CD4-positive, alpha-beta T cell treated with Interleukin-17A for 4 hours (primary cell): Measurements from ENCODE around the gene BEST3.
"Not testable (repeated sequence)": the region's sequence is repeated elsewhere in the genome, so short reads cannot be mapped to it uniquely, and the experiment has no call there.

Experiments used
- DNase-seq: peaks from one replicate; pipeline ENCODE4 v3.0.0-alpha.2; 2020; ENCODE audit warnings: mixed read lengths

Gene BEST3

DNA sequence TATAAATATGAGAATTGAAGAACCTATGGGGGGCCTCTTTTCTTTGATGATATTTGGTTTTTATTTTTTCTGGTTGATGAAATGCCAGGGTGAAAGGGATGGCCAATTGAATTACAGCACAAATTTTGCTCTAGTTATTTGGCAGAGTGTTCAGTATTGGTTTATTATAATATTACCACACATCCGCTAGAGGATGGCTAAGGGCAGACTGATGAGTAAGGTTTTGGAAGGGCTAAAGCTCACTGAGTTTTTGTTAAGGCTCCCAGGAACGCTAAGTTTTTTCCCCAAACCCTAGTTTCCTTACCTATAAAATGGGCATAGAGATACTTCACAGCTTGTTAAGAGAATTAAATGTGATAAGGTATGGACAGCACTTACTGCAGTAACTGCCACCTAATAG, 54.1 kb downstream of the BEST3 start:
- DNase-seq: no peak

DNA sequence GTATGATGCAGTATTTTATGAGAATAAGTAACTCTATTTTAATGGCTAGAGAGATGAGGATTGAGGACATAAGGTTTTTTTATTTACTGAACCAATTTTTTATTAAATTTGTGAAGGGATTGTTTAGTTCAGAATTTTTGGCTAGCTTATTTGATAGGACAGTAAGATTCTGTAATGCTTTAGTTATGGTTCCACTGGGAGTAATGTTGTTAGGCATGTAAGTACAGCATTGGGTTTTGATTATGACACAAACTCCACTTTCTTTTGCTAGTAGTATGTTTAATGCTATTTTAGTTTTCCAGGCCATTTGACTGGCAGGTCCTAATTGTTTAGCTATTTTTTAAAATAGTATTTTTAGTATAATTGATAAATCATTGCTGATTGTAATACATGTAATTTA, 54.6 kb downstream of the BEST3 start:
- DNase-seq: no peak

DNA sequence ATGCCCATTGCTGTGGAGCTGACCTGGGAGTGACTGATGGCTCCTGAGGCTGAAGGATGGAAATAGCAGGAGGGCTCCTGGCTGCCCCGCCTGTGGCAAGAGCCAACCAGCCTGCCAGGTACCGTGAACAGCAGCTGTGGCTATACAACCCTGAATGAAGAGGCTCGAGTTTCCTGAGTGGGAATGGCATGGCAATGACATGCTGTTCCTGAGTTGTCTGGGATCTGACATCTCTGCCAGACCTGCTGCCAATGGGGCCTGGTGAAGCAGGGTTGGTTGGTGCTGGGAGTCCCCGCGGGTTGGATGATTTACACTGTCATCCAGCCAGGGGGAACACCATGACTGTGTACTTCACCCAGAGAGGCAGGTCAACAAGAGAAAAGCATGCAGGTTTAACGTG, 56.6 kb downstream of the BEST3 start:
- no peak for DNase-seq

DNA sequence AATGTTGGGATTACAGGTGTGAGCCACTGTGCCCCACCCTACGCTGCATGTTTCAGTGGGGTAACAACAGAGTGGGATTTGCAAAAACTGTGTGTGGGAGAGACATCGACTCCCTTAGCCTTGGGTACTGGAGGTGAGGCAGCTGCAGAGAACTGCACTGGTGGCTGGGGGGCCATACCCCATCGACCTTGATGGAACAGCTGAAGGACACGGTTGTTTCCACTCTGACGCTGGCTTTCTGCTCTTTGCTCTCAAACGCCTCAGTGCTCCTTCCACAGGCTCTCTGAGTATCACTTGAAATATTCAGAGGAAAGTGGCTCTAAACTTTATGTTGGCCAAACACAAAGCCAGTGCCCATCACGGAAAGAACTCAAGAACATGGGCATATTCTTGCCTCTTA, 57.6 kb downstream of the BEST3 start:
- no peak for DNase-seq

DNA sequence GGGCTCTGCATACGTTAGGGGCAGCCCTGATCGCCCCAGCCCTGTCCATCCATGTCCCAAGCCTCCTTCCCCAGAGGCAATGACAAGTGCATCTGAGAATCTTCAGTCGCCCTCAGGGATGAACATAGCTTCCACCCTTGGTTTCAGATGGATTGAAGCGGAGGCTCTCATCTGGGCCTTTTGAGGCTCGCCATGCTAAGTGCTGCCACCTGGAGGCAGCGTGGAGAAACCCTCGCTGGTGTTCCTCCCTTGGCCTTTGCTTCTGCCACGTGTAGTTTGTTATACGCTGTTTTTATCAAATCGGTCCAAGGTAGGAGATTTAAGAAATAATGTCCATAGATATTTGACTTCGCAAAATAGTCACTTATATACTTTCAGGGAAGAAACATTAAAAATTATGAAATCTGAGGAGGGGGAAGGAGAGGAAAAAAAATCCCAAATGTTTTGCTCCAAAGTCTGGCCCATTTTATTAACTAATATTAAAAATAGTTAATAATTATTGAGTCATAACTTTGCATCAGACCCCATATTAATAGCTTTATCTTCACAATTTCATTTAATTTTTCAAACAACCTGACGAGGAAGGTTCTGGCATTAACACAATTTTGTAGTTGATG, 59.6 kb downstream of the BEST3 start:
- peak; percentile 70 for DNase-seq

DNA sequence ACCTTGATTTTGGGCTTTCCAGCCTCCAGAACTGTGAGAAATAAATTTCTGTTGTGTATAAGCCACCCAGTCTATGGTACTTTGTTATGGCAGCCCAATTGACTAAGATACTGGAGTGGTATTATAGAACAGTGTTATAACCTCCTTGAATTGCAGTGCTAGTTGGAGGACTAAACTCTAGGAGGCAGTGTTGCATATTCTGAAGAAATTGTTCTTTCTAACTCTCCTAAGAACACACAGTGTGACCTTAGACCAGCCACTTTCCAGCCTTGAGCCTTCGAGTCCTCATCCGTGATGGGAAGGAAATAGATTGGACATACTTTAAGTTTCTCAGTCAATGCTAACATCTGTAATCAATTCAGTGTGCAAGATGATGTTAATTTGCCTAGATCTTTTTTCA, 66.0 kb downstream of the BEST3 start:
- DNase-seq: no peak

DNA sequence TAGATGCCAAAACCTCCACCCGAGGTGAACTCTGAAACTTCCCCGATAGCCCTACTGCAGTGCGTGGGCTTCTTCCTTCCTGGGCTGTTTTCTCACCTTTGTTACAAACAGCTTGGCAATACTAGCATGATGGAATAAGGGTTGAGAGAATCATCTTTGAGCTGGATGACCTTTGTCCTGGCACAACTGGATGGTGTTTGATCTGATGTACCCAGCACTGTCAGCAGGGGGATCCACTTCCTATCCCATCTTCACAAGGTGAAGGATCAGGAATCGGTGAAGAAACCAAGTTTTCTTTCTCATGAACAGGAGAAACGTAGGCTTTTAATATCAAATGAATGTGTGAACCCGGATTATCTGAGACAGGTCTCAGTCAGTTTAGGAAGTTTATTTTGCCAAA, 68.9 kb downstream of the BEST3 start:
- DNase-seq: no peak

DNA sequence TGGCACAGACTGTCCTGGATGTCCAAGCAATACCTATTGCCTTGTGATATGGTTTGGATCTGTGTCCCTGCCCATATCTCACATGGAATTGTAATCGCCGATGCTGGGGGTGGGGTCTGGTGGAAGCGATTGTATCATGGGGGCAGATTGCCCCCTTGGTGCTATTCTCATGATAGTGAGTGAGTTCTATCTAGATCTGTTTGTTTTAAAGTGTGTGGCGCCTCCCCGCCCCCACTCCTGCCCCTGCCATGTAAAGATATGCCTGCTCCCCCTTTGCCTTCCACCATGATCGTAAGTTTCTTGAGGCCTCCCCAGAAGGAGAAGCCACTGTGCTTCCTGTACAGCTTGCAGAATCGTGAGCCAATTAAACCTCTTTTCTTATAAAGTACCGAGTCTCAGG, 71.6 kb downstream of the BEST3 start:
- DNase-seq: no peak

DNA sequence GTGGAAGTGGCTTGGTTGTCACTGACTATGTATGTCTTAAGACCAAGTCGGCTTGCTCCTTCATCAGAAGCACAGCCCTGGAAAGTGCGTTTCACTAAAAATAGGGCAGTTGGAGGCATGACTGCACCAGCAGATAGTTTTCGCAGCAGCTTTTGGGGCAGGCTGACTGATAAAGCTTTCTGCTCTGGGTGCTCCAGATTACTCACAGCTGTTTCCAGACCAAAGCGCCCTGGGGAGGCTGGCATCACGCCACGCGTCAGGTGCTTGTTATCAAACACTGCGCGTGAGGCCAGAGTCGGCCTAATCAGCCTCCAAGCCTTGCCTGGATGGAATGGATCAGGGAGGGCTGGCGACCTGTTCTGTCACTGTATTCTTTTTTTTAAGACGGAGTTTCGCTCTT, 75.1 kb downstream of the BEST3 start:
- DNase-seq: no peak

DNA sequence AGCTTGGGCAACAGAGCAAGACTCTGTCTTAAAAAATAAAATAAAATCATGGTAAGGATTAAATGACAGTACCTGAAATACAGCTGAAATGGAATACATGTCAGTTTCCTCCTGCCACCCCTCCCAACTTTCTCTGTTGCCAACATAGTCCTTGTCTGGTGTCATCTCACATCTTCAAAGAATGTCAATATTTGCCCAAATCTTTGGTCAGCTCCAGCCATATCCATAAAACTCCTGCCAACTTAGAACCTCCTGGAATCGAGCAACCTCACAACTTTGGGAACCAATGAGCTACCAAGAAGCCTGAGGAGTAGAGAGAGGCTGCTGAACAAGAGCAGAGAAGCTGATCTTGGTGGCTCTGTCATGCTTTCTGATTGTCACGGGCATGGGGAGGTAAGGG, 77.6 kb downstream of the BEST3 start:
- DNase-seq: no peak

DNA sequence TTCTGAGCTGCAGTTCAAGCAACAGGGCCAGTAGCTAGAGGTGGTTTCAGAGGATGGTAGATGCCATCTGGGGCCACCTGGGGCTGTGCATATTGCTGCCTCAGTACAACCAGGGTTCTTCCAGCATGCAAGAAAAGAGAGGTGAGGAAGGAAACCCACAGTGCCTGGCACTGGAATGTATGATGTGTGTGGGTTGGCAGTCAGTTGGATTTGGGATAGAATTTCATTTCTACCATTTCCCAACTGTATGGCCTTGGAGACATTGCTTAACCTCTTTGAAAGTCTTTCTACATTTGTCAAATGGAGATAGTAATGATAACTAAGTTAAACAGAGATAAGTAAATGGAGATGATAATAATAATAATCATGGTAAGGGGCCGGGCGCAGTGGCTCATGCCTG, 78.2 kb downstream of the BEST3 start:
- DNase-seq: no peak

DNA sequence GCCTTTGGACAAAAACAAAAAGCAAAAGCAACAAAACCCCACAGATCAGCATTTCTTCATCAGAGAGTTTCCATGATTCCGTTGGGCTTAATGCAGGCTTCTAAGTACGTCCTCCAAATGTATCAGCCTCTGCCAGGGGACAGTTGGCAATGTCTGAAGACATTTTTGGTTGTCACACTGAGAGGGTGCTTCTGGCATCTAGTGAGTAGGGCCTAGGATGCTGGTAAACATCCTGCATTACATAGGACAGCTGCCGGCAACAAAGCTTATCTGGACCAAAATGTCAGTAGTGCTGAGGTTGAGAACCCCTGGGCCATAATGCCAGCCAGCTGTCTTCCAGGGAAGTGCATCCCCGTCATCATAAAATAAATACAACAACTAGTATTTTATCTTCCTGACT, 79.0 kb downstream of the BEST3 start:
- no peak for DNase-seq

DNA sequence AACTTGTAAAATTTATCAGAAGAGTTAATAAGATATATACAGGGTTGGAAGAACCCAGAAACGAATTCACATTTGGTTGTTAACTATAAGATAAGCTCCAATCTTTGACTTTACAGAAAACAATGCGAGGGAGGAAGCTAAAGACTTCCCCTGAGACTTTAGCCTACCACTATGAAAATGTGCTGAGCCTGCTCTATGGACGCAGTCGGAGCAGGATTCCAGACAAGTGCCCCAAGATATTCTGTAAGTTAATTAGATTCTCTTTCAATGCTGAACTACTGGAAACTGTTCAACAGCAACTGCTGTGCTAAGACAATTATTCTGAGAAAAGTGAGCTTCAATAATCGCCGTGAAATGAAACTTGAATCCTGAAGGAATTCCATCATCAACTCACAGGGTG, 80.1 kb downstream of the BEST3 start:
- no peak for DNase-seq

DNA sequence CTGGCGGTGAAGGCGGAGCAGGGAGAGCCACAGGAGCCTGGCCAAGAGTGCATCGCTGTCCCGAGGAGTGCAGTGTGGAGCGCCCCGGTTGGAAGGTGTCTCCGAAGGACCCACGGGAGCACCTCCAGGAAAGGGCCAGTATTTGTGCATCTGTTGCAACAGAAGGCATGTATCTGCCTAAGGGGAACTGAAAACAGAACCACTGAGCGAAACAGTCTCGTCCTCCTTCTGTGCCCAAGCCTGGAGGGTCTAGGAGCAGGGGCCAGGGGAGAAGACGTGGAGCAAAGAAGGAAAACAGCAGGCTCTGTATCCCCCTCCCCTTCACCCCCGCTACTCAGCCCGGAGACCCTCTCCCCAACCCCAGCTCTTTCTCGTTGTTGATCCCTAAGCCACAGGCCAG, 83.1 kb downstream of the BEST3 start:
- DNase-seq: no peak

DNA sequence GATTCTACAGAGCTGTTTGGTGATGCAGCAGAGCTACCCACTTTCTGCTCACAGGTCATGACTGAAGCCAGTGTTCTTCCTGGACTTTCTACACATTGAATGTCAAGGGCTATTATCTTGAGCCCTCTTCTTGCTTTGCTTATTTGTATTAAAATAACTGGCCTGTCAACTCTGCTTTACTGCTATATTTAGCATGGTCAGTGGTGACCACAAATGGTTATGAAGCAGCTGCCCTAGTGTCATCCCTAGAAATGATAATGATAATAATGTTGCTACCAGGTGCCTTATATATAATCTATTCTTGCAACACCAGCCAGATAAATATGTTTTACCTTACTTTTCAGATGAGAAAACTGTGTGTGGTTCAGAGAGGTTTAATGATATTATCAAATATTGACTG, 85.8 kb downstream of the BEST3 start:
- no peak for DNase-seq

DNA sequence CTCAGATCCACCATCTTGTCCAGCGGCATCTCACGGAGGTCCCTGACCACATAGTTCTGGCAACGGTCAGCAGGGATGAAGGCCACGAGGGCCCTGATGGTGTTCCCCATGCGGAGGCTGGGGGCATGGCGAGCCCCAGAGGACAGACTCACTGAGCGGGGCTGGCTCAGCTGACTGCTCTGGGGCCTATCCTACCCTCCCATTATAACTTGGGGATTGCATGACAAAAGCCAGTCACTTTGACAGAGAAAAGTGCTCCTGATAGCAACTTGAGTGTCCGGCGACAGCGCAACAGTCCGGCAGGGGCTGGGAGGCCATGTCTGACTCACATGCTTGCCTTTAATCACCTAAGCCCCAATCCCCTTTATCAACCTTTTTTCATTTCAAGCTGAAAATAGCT, 88.4 kb downstream of the BEST3 start, which contains the start of gene LRRC10:
Gene LRRC10, minus strand, starts transcription at position 179 of the 400 bp plus-strand sequence. Its CDS starts 69 bp downstream, at position 110.
- DNase-seq: no peak

DNA sequence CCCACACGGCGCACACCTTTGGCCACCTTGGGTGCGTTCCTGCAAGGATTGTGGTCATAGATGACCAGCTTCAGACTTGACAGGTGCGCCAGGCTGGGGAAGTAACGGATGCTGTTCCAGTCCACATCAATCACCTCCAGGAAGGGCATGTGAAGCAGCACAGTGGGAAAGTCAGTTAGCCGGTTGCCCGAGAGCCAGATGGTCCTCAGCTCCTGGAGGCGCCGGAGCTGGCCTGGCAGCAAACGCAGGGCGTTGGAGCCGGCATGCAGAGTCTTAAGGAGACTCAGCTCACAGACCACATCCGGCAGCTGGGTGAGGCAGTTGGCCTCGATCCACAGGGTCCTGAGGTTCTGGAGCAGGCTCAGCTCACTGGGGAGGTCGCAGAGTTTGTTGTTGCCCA, 89.0 kb downstream of the BEST3 start:
- no peak for DNase-seq

DNA sequence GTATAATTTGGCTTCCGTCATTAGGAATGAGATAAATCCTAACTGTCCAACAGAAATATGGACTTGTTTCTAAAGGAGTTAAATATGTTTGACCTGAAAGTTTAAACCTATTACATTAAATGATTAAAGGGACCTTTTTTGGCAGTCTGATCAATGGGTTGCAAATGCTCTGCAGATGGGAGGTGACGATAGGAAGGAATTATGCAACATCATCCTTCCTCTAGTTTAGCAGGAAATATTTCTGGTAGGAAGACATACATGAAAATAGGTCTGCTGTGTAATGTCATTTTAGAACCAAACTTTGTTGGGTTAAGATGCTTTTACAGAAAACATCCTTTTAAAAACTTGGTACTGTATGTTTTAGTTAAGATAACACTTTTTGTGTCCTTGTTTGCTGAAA, 91.0 kb downstream of the BEST3 start:
- no peak for DNase-seq

DNA sequence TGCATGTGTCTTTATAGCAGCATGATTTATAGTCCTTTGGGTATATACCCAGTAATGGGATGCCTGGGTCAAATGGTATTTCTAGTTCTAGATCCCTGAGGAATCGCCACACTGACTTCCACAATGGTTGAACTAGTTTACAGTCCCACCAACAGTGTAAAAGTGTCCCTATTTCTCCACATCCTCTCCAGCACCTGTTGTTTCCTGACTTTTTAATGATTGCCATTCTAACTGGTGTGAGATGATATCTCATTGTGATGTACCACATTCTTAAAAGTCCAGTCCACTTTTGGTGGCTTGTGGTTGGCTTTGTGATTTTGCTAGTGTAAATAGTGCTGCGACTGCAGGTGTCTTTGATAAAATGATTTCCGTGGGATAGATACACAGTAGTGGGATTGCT, 94.8 kb downstream of the BEST3 start:
- DNase-seq: not testable (repeated sequence)
